Measurements from ENCODE around the gene GMPS.
"Not testable (repeated sequence)": the region's sequence is repeated elsewhere in the genome, so short reads cannot be mapped to it uniquely, and the experiment has no call there.

- not testable (repeated sequence) for TF ChIP-seq CTCF (IDR thresholded peaks at IDR 0.05); POLR2AphosphoS5 (IDR thresholded peaks at IDR 0.05; ENCODE audit: low read depth, low read length); SIN3A (IDR thresholded peaks at IDR 0.05; ENCODE audit: borderline replicate concordance, insufficient read depth, low read depth, low read length); REST (IDR thresholded peaks at IDR 0.05; ENCODE audit: insufficient read depth in 1 of 2, low read depth in 2 of 2, low read length in 1 of 2); TCF7L2 (IDR thresholded peaks at IDR 0.05; ENCODE audit: low read depth, low read length)
Measured at GRCh38 chr3:155860424-155860823, 10.0 kb upstream of the GMPS start.

All from Panc1 (cell line).